SK-N-SH (cell line): ENCODE measurements around the gene MAP1LC3C. TPM values are rescaled to one million over a fixed set of nuclear protein-coding genes. Genes with fewer than 3 reads are reported as not detected.

Experiments used
- CTCF ChIA-PET: fragments of 300-600, 350-600 bp; formaldehyde crosslinking; extraction: SDS; loops from one replicate; lab custom pipeline; 2021; lab: Yijun Ruan, JAX
- POLR2A ChIA-PET: fragments of 350-600 bp; sonication (Branson Sonifier 250); formaldehyde crosslinking; extraction: SDS; loops from one replicate; lab custom pipeline; 2020; ENCODE audit warnings: antibody characterized with exemption, inconsistent platforms; lab: Yijun Ruan, JAX
- DNase-seq: peaks from one replicate; pipeline ENCODE4 v3.0.0; 2012
- H2AFZ ChIP-seq: fragments of 200-600 bp; sonication (generic); 2 replicates; pipeline ENCODE4 v1.8.1; 2016; ENCODE audit warnings: antibody characterized with exemption, mild to moderate bottlenecking, low read depth
- H3F3A ChIP-seq: fragments of 200-600 bp; sonication (generic); replicated peaks from 2 replicates; pipeline ENCODE3; 2016; ENCODE audit warnings: antibody characterized with exemption, mild to moderate bottlenecking; ENCODE audit not compliant: insufficient read depth
- H3K27ac ChIP-seq, 2 experiments: fragments of 200-500 bp in 1 of 2; fragments of 200-600 bp in 1 of 2; sonication (Bioruptor generic) in 1 of 2; sonication (generic), shearing (Covaris generic) in 1 of 2; 2 replicates each; pipeline versions ENCODE4 v1.5.1 to v1.6.1; 2014 to 2016; ENCODE audit warnings: low read depth in 2 of 2, inconsistent platforms in 1 of 2, low read length in 1 of 2, mild to moderate bottlenecking in 1 of 2, mixed read lengths in 1 of 2
- H3K27me3 ChIP-seq: fragments of 200-600 bp; sonication (generic), shearing (Covaris generic); 2 replicates; pipeline ENCODE4 v1.6.1; 2016; ENCODE audit warnings: mixed run types; ENCODE audit not compliant: insufficient read depth
- H3K36me3 ChIP-seq, 2 experiments: fragments of 200-500 bp in 1 of 2; fragments of 200-600 bp in 1 of 2; sonication (Bioruptor generic) in 1 of 2; sonication (generic) in 1 of 2; replicated peaks in 1 of 2; 2 replicates each; pipeline versions ENCODE3 to v1.5.1; 2014 to 2016; ENCODE audit warnings: low read length in 1 of 2, mild to moderate bottlenecking in 1 of 2; ENCODE audit not compliant: insufficient read depth in 2 of 2, control insufficient read depth in 1 of 2
- H3K4me1 ChIP-seq, 2 experiments: fragments of 200-500 bp in 1 of 2; fragments of 200-600 bp in 1 of 2; sonication (Bioruptor generic) in 1 of 2; sonication (generic), shearing (Covaris generic) in 1 of 2; 2 replicates each; pipeline versions ENCODE4 v1.5.1 to v1.6.1; 2014 to 2016; ENCODE audit warnings: low read depth in 1 of 2, low read length in 1 of 2, mixed run types in 1 of 2; ENCODE audit not compliant: insufficient read depth in 2 of 2, control insufficient read depth in 1 of 2
- H3K4me2 ChIP-seq: fragments of 200-600 bp; sonication (generic), shearing (Covaris generic); 2 replicates; pipeline ENCODE4 v1.6.1; 2017; ENCODE audit warnings: mixed run types
- H3K4me3 ChIP-seq, 2 experiments: fragments of 200-500 bp in 1 of 2; fragments of 200-600 bp in 1 of 2; sonication (Bioruptor generic) in 1 of 2; sonication (generic), shearing (Covaris generic) in 1 of 2; 2 replicates each; pipeline versions ENCODE4 v1.5.1 to v1.8.1; 2014 to 2016; ENCODE audit warnings: low read depth in 2 of 2, inconsistent platforms in 1 of 2, low read length in 1 of 2, mild to moderate bottlenecking in 1 of 2, mixed read lengths in 1 of 2, moderate library complexity in 1 of 2
- H3K79me2 ChIP-seq: fragments of 200-600 bp; sonication (generic); 2 replicates; pipeline ENCODE4 v1.8.1; 2017; ENCODE audit warnings: mild to moderate bottlenecking; ENCODE audit not compliant: insufficient read depth
- H3K9ac ChIP-seq: fragments of 200-600 bp; sonication (generic); 2 replicates; pipeline ENCODE4 v1.6.1; 2017; ENCODE audit warnings: mixed run types
- H3K9me2 ChIP-seq: fragments of 200-600 bp; sonication (generic); 2 replicates; pipeline ENCODE4 v1.6.1; 2017; ENCODE audit warnings: mixed run types
- H3K9me3 ChIP-seq: fragments of 200-600 bp; sonication (generic); 2 replicates; pipeline ENCODE4 v1.6.1; 2017; ENCODE audit warnings: mixed run types, mild to moderate bottlenecking, moderate library complexity
- H4K20me1 ChIP-seq: fragments of 200-600 bp; sonication (generic); 2 replicates; pipeline ENCODE4 v1.6.1; 2017; ENCODE audit warnings: mild to moderate bottlenecking, mixed run types; ENCODE audit not compliant: insufficient read depth
- CHD2 ChIP-seq: fragments of 150-350 bp; IDR thresholded peaks from 2 replicates; pipeline ENCODE4 v1.6.1; 2018; ENCODE audit warnings: low read length; ENCODE audit not compliant: partially characterized antibody
- EP300 ChIP-seq, 2 experiments: IDR thresholded peaks; 2 replicates each; pipeline versions ENCODE4 v1.4.0 to v1.6.1; 2012; ENCODE audit warnings: borderline replicate concordance in 1 of 2, low read depth in 1 of 2, low read length in 1 of 2
- EZH2phosphoT487 ChIP-seq: fragments of 200-600 bp; sonication (generic); IDR thresholded peaks from 2 replicates; pipeline ENCODE4 v1.6.1; 2017; ENCODE audit warnings: low read depth, mixed run types, mild to moderate bottlenecking, antibody characterized with exemption, moderate library complexity, borderline replicate concordance
- FOSL2 ChIP-seq: IDR thresholded peaks from 2 replicates; pipeline ENCODE4 v1.4.0; 2012; ENCODE audit warnings: low read depth, mild to moderate bottlenecking, moderate library complexity, borderline replicate concordance
- NFIC ChIP-seq: IDR thresholded peaks from 2 replicates; pipeline ENCODE4 v1.4.0; 2012; ENCODE audit warnings: borderline replicate concordance
- NRF1 ChIP-seq: IDR thresholded peaks from 2 replicates; pipeline ENCODE4 v1.6.1; 2012; ENCODE audit warnings: low read depth, mild to moderate bottlenecking, low read length
- PBX3 ChIP-seq: IDR thresholded peaks from 2 replicates; pipeline ENCODE4; 2012
- POLR2AphosphoS5 ChIP-seq: IDR thresholded peaks from 2 replicates; pipeline ENCODE4 v1.6.1; 2012; ENCODE audit warnings: low read depth, low read length
- RFX5 ChIP-seq: IDR thresholded peaks from 2 replicates; pipeline ENCODE4 v1.6.1; 2012; ENCODE audit warnings: mild to moderate bottlenecking, improper control_type of control experiment, low read length
- TAF1 ChIP-seq: IDR thresholded peaks from 2 replicates; pipeline ENCODE4 v1.6.1; 2012; ENCODE audit warnings: low read depth, mild to moderate bottlenecking, low read length, moderate library complexity, borderline replicate concordance
- YY1 ChIP-seq: IDR thresholded peaks from 2 replicates; pipeline ENCODE4 v1.4.0; 2012; ENCODE audit warnings: low read depth, mild to moderate bottlenecking
- WGBS: methylation state at CpG from one replicate; pipeline ENCODE4 v1.1.6; 2017; ENCODE audit warnings: low lambda C conversion rate; 5-methylcytosine and 5-hydroxymethylcytosine counted together
- polyA plus RNA-seq, 3 experiments: library from polyadenylated mRNA; depleted of rRNA; stranded (reverse); fragments of >200 nt; gene quantifications; 2 replicates each; pipeline ENCODE4 v1.2.3, GENCODE V29; 2012
- TF ChIP-seq, protein P1 (sequence below): fragments of 150-350 bp; IDR thresholded peaks from 2 replicates; pipeline ENCODE4 v1.6.1; 2016; ENCODE audit warnings: mild to moderate bottlenecking, low read depth, low read length
- TF ChIP-seq, protein P2 (sequence below): IDR thresholded peaks from 2 replicates; pipeline ENCODE4 v1.4.0; 2012; ENCODE audit warnings: low read depth, borderline replicate concordance

Gene MAP1LC3C
- polyA plus RNA-seq, 1 of the 3 experiments (the other 2 are of a cell fraction) = 0.20 TPM

- 37% methylated on average over 4 of the region's 4 CpGs for WGBS
- no peaks in the 10 kb centered on the region for H3K27me3 ChIP-seq
- no peak for TF ChIP-seq TAF1
- TF ChIP-seq, protein P1, sequence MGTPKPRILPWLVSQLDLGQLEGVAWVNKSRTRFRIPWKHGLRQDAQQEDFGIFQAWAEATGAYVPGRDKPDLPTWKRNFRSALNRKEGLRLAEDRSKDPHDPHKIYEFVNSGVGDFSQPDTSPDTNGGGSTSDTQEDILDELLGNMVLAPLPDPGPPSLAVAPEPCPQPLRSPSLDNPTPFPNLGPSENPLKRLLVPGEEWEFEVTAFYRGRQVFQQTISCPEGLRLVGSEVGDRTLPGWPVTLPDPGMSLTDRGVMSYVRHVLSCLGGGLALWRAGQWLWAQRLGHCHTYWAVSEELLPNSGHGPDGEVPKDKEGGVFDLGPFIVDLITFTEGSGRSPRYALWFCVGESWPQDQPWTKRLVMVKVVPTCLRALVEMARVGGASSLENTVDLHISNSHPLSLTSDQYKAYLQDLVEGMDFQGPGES = no peak
- no peak for TF ChIP-seq POLR2AphosphoS5
- TF ChIP-seq NRF1 = no peak
- no peak for TF ChIP-seq RFX5
- no peak for TF ChIP-seq PBX3
- no peak for TF ChIP-seq CHD2
- TF ChIP-seq EZH2phosphoT487 = no peak
- no peak for TF ChIP-seq NFIC
- TF ChIP-seq FOSL2 = no peak
- TF ChIP-seq YY1 = no peak
- TF ChIP-seq EP300 (IDR thresholded peaks at IDR 0.05; ENCODE audit: borderline replicate concordance in 1 of 2, low read depth in 1 of 2, low read length in 1 of 2) = no peak
- TF ChIP-seq, protein P2, sequence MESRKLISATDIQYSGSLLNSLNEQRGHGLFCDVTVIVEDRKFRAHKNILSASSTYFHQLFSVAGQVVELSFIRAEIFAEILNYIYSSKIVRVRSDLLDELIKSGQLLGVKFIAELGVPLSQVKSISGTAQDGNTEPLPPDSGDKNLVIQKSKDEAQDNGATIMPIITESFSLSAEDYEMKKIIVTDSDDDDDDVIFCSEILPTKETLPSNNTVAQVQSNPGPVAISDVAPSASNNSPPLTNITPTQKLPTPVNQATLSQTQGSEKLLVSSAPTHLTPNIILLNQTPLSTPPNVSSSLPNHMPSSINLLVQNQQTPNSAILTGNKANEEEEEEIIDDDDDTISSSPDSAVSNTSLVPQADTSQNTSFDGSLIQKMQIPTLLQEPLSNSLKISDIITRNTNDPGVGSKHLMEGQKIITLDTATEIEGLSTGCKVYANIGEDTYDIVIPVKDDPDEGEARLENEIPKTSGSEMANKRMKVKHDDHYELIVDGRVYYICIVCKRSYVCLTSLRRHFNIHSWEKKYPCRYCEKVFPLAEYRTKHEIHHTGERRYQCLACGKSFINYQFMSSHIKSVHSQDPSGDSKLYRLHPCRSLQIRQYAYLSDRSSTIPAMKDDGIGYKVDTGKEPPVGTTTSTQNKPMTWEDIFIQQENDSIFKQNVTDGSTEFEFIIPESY = no peak
- H3K36me3 ChIP-seq = no peaks in the 10 kb centered on the region
- H3F3A ChIP-seq = no peaks in the 10 kb centered on the region
- no peak overlapping the region for H3K4me2 ChIP-seq
- H4K20me1 ChIP-seq = no peaks in the 10 kb centered on the region
- no peak overlapping the region for H3K4me3 ChIP-seq
- no peaks in the 10 kb centered on the region for H3K79me2 ChIP-seq
- no peaks in the 10 kb centered on the region for H3K9me2 ChIP-seq
- no peak overlapping the region for H3K27ac ChIP-seq
- H3K9ac ChIP-seq = no peak overlapping the region
- no peak for DNase-seq
- H2AFZ ChIP-seq = no peak overlapping the region
- no peaks in the 10 kb centered on the region for H3K9me3 ChIP-seq
- H3K4me1 ChIP-seq = peaks cover 5% of the 10 kb centered on the region in 2 experiments; a peak in 1 of 4 replicates
- ChIA-PET POLR2A (no interaction called here), CTCF (interaction anchor here (0.5 to 1.0 kb wide), 3 partner anchors 8 to 331 kb away, joined by 3 read pairs; no protein-coding TSS in a partner anchor)
These were observed 30.3 kb downstream of the MAP1LC3C start for GRCh38 chr1:241968611-241969010.
